K562 (cell line): ENCODE data around the gene MCM9. TPM values are rescaled to one million over a fixed set of nuclear protein-coding genes. Genes with fewer than 3 reads are reported as not detected.

Experiments
- ATAC-seq: fragments of 200-7000 bp; cut with Tn5 transposase; 3 replicates; pipeline ENCODE4 v1.9.1; 2020; ENCODE audit warnings: moderate library complexity
- BruUV-seq: library from RNA; stranded (reverse); fragments of 400-500 nt; replicated peaks from 2 replicates; lab custom pipeline; 2021; lab: Mats Ljungman, UMichigan
- CTCF ChIA-PET: fragments of 300-600 bp; formaldehyde crosslinking; extraction: SDS; loops from one replicate; lab custom pipeline; 2021; ENCODE audit warnings: low intra/inter-chr PET ratio; lab: Yijun Ruan, JAX
- POLR2A ChIA-PET: fragments of 300-600, 350-650 bp; sonication (Branson Sonifier 250); formaldehyde crosslinking; extraction: SDS; loops from one replicate; lab custom pipeline; 2021; ENCODE audit warnings: antibody characterized with exemption, inconsistent platforms; lab: Yijun Ruan, JAX
- DNase-seq, 4 experiments: peaks; one replicate each; pipeline versions ENCODE4 v3.0.0 to v3.0.0-alpha.2; 2011 to 2018; ENCODE audit warnings: low spot score in 3 of 4, mixed read lengths in 3 of 4; ENCODE audit errors: extremely low read depth in 1 of 4
- FAIRE-seq: peaks from 2 replicates; lab custom pipeline; 2011; peaks lifted over from hg19 to GRCh38; lab: Jason Lieb, UNC
- H2AFZ ChIP-seq: 2 replicates; pipeline ENCODE4 v1.6.0; 2011; ENCODE audit warnings: low read depth, low read length, control low read depth, inconsistent platforms
- H3K27ac ChIP-seq: fragments of 200-600 bp; 3 replicates; pipeline ENCODE4 v1.8.0; 2011; ENCODE audit warnings: low read depth, mild to moderate bottlenecking, control low read depth, inconsistent platforms, low read length, moderate library complexity, mixed read lengths; ENCODE audit errors: extremely low read depth
- H3K27me3 ChIP-seq, 2 experiments: fragments of 300-600 bp in 1 of 2; 2 replicates in 1 of 2; 3 replicates in 1 of 2; pipeline versions ENCODE4 v1.6.0 to v1.8.0; 2011; ENCODE audit warnings: inconsistent platforms in 2 of 2, low read length in 2 of 2, mild to moderate bottlenecking in 1 of 2, mixed read lengths in 1 of 2, moderate library complexity in 1 of 2; ENCODE audit not compliant: control insufficient read depth in 2 of 2, insufficient read depth in 2 of 2
- H3K36me3 ChIP-seq: fragments of 300-600 bp; 3 replicates; pipeline ENCODE4 v1.8.0; 2011; ENCODE audit warnings: mild to moderate bottlenecking, low read length, inconsistent platforms; ENCODE audit not compliant: control insufficient read depth, insufficient read depth
- H3K4me1 ChIP-seq, 2 experiments: fragments of 200-600 bp in 1 of 2; replicated peaks in 1 of 2; 2 replicates in 1 of 2; 3 replicates in 1 of 2; pipeline versions ENCODE4 v1.5.1 to v1.8.0; 2011; ENCODE audit warnings: inconsistent platforms in 2 of 2, low read length in 2 of 2, mild to moderate bottlenecking in 1 of 2, mixed read lengths in 1 of 2, moderate library complexity in 1 of 2; ENCODE audit not compliant: control insufficient read depth in 2 of 2, insufficient read depth in 2 of 2
- H3K4me2 ChIP-seq: 2 replicates; pipeline ENCODE4 v1.6.1; 2011; ENCODE audit warnings: low read length, control low read depth, inconsistent platforms, mixed read lengths; ENCODE audit not compliant: insufficient read depth
- H3K4me3 ChIP-seq: fragments of 200-600 bp; sonication (generic), shearing (Covaris generic); 2 replicates; pipeline ENCODE4 v1.5.1; 2016; ENCODE audit warnings: control low read depth, inconsistent platforms
- H3K79me2 ChIP-seq: fragments of 200-600 bp; 3 replicates; pipeline ENCODE4 v1.8.0; 2011; ENCODE audit warnings: low read length, inconsistent platforms; ENCODE audit not compliant: control insufficient read depth, insufficient read depth
- H3K9ac ChIP-seq, 2 experiments: 2 replicates each; pipeline versions ENCODE4 v1.6.0 to v1.6.1; 2011; ENCODE audit warnings: low read depth in 2 of 2, low read length in 2 of 2, control low read depth in 1 of 2, inconsistent platforms in 1 of 2, mild to moderate bottlenecking in 1 of 2, mixed read lengths in 1 of 2; ENCODE audit not compliant: insufficient read depth in 1 of 2
- H3K9me1 ChIP-seq: one replicate; pipeline ENCODE4 v1.6.0; 2011; ENCODE audit warnings: inconsistent platforms, mild to moderate bottlenecking, low read length, moderate library complexity; ENCODE audit not compliant: control insufficient read depth, insufficient read depth
- H3K9me3 ChIP-seq: replicated peaks from 2 replicates; pipeline ENCODE4 v1.5.1; 2011; ENCODE audit warnings: low read depth, low read length, inconsistent platforms; ENCODE audit not compliant: control insufficient read depth, insufficient read depth
- H4K20me1 ChIP-seq: replicated peaks from 2 replicates; pipeline ENCODE4 v1.6.1; 2011; ENCODE audit warnings: low read length, inconsistent platforms, mixed read lengths; ENCODE audit not compliant: control insufficient read depth, insufficient read depth
- CEBPZ ChIP-seq: fragments of 150-350 bp; IDR thresholded peaks from 2 replicates; pipeline ENCODE4 v1.6.1; 2014; ENCODE audit warnings: low read depth, mild to moderate bottlenecking, low read length, borderline replicate concordance
- NRF1 ChIP-seq, 2 experiments: fragments of 450-650 bp; IDR thresholded peaks in 1 of 2; conservative IDR thresholded peaks in 1 of 2; 2 replicates each; pipeline ENCODE4 v1.6.1; 2014; ENCODE audit warnings: mild to moderate bottlenecking in 2 of 2
- PHF8 ChIP-seq: fragments of 200-600 bp; sonication (generic); IDR thresholded peaks from 2 replicates; pipeline ENCODE4 v1.6.1; 2012; ENCODE audit warnings: mixed run types, mild to moderate bottlenecking, inconsistent platforms, low read length, moderate library complexity, borderline replicate concordance
- RBBP5 ChIP-seq: fragments of 200-600 bp; sonication (generic); IDR thresholded peaks from 2 replicates; pipeline ENCODE4 v1.6.1; 2012; ENCODE audit warnings: borderline replicate concordance, mild to moderate bottlenecking, low read length, control low read depth, inconsistent platforms; ENCODE audit not compliant: insufficient read depth, poor library complexity, severe bottlenecking
- SAP30 ChIP-seq: fragments of 200-600 bp; sonication (generic); IDR thresholded peaks from 2 replicates; pipeline ENCODE4 v1.6.1; 2012; ENCODE audit warnings: borderline replicate concordance, low read depth, mild to moderate bottlenecking, moderate library complexity, low read length, control low read depth, inconsistent platforms; ENCODE audit not compliant: insufficient read depth, poor library complexity, severe bottlenecking
- ZBTB1 ChIP-seq: sonication (generic); formaldehyde crosslinking; IDR thresholded peaks from 2 replicates; pipeline ENCODE4 v1.8.1; 2023; ENCODE audit warnings: missing genetic modification reagents, low read depth, mild to moderate bottlenecking, borderline replicate concordance
- WGBS: fragments of 100-300 bp; shearing (Covaris generic); methylation state at CpG from one replicate; pipeline ENCODE4 v1.1.6; 2016; ENCODE audit warnings: low coverage, mixed read lengths; ENCODE audit not compliant: insufficient coverage; ENCODE audit errors: missing lambda C conversion rate; 5-methylcytosine and 5-hydroxymethylcytosine counted together
- in situ Hi-C: fragments of 300-500 bp; cut with MboI; formaldehyde crosslinking; loops from 4 replicates; pipeline ENCODE4 v1.15.0; 2018; ENCODE audit warnings: inconsistent platforms, mixed read lengths
- intact Hi-C: fragments of 100-400 bp; cut with micrococcal nuclease; formaldehyde crosslinking; loops from 2 replicates; pipeline ENCODE4 v1.14.2; 2022
- polyA plus RNA-seq, 8 experiments: library from polyadenylated mRNA; depleted of rRNA in 4 of 8; stranded (reverse) in 5 of 8; unstranded in 3 of 8; fragments of >200 nt; fragmentation: Nextera tagmentation in 2 of 8; fragmentation: Illumina TruSeq in 1 of 8; extraction: Ambion mirVana in 2 of 8; extraction: Trizol in 1 of 8; gene quantifications; 2 replicates each; pipeline versions ENCODE4 v1.2.1 to v1.2.3, GENCODE V29; 2011 to 2014; ENCODE audit warnings: inconsistent platforms in 1 of 8, missing spikeins in 1 of 8
- total RNA-seq, 7 experiments: library from RNA; depleted of rRNA in 6 of 7; stranded (reverse); fragments of >200 nt in 6 of 7; fragmentation: Illumina TruSeq in 2 of 7; extraction: Trizol in 2 of 7; gene quantifications; 2 replicates each; pipeline versions ENCODE4 v1.2.1 to v1.2.3, GENCODE V29; 2011 to 2021; ENCODE audit warnings: low replicate concordance in 1 of 7
- TF ChIP-seq, protein P1 (sequence below), 2 experiments: fragments of 450-650 bp in 1 of 2; IDR thresholded peaks; 2 replicates each; pipeline ENCODE4 v1.6.1; 2011 to 2017; ENCODE audit warnings: low read depth in 2 of 2, antibody characterized with exemption in 1 of 2, borderline replicate concordance in 1 of 2, low read length in 1 of 2, mild to moderate bottlenecking in 1 of 2, mixed read lengths in 1 of 2; ENCODE audit not compliant: control insufficient read depth in 1 of 2
- TF ChIP-seq, protein P2 (sequence below), 2 experiments: fragments of 200-800 bp in 1 of 2; sonication (Bioruptor generic) in 1 of 2; sonication (generic) in 1 of 2; formaldehyde crosslinking in 1 of 2; IDR thresholded peaks in 1 of 2; conservative IDR thresholded peaks in 1 of 2; 2 replicates each; pipeline versions ENCODE4 v1.5.0 to v1.6.1; 2016 to 2020; ENCODE audit warnings: missing compliant biosample characterization in 1 of 2, missing genetic modification characterization in 1 of 2, missing genetic modification reagents in 1 of 2

Gene MCM9
- total and polyA plus RNA-seq, 9 of the 15 experiments (the other 6 are each of a cell fraction or from before 2014, with no cell fraction given), result 4.8 to 16.7 (median 11.6) TPM

DNA sequence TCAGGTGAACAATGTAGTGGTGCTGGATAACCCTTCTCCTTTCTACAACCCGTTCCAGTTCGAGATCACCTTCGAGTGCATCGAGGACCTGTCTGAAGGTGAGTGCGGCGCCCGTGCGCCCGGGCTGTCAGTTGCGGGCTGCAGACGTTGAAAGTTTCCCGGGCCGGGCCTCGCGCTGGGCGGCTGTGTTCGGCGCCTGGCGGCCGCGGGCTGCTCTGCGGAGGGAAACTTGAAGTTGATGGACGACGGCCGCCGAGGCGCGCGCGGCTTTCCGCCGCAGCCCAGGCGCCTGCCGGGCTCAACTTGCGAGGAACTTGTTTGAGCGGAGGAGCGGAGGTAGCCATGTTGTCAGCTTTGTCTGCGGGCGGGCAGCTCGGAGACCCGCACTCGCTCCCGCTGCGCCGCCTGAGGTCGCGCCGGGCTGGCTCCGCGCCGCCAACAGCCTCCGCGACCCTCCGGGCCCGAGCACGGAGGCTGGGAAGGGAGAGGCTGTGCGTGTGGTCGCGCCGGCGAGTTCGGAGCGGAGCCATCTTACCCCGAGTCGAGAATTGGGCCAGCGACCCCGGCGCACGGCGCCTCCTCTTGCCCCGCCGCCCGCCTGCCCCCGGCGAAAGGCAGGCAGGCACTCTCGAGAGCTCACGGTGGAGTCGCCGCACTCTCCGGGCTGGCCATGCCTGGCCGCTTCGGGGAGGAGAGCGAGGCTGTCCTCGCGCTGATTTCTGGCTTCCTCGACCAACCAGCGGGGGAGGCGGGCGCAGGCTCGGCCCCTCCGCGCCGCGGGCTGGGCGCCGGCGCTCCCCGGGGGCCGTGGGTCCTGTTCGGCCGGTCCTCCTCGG lies 40.3 kb downstream of the MCM9 start:
- TSS peak; percentile 69 for BruUV-seq
- CTCF ChIA-PET, result interaction anchor here (0.6 kb wide), 1 partner anchor 230 kb away, joined by 3 read pairs; no protein-coding TSS in a partner anchor
- peak; percentile 63 to 70 (median 67) for DNase-seq
- under 1% methylated on average over 90 of the region's 102 CpGs for WGBS
- peak overlapping the region; percentile 72 for H3K4me3 ChIP-seq
- peak overlapping the region; percentile 95 to 99 for H3K9ac ChIP-seq
- no peak for FAIRE-seq
- peak overlapping the region; percentile 44; the same call in 1 of the 2 replicates for H2AFZ ChIP-seq
- in situ Hi-C loops (no loop called here), intact Hi-C loops (loop anchor here (1.0 to 10.0 kb wide), 6 partner anchors 40 to 453 kb away; partner anchors contain the start of genes CEP85L, FAM184A, MAN1A1 and MCM9)
- H3K9me3 ChIP-seq, result no peaks in the 10 kb centered on the region
- peaks cover 20 to 43% of the 10 kb centered on the region in 2 experiments for H3K4me1 ChIP-seq
- no peaks in the 10 kb centered on the region for H3K27me3 ChIP-seq
- peak; percentile 44 for ATAC-seq
- peak overlapping the region; percentile 93 for H3K4me2 ChIP-seq
- H3K9me1 ChIP-seq, result no peaks in the 10 kb centered on the region
- H3K27ac ChIP-seq, result peak overlapping the region; percentile 93
- H3K79me2 ChIP-seq, result peaks cover 88% of the 10 kb centered on the region
- H4K20me1 ChIP-seq, result no peaks in the 10 kb centered on the region
- peaks cover 24% of the 10 kb centered on the region for H3K36me3 ChIP-seq
- POLR2A ChIA-PET, result interaction anchor here (0.8 to 4.0 kb wide), 6 partner anchors 10 to 212 kb away, joined by 3 to 24 read pairs (median 4); partner anchors contain the start of gene MCM9
- TF ChIP-seq RBBP5 (peak; percentile 88), PHF8 (peak; percentile 36; the same call in 1 of the 2 replicates), NRF1 (conservative IDR thresholded peaks at IDR 0.05 in 1 of 2, IDR thresholded peaks at IDR 0.05 in 1 of 2) (peak in 1 of 2 experiments; percentile 81; a peak in 1 of 4 replicates), ZBTB1 (CRISPR knock-in tag) (no peak), CEBPZ (0 out of 2 replicates have a peak, but pooled peaks have one; percentile 7), SAP30 (peak; percentile 33)
- TF ChIP-seq, protein P1, sequence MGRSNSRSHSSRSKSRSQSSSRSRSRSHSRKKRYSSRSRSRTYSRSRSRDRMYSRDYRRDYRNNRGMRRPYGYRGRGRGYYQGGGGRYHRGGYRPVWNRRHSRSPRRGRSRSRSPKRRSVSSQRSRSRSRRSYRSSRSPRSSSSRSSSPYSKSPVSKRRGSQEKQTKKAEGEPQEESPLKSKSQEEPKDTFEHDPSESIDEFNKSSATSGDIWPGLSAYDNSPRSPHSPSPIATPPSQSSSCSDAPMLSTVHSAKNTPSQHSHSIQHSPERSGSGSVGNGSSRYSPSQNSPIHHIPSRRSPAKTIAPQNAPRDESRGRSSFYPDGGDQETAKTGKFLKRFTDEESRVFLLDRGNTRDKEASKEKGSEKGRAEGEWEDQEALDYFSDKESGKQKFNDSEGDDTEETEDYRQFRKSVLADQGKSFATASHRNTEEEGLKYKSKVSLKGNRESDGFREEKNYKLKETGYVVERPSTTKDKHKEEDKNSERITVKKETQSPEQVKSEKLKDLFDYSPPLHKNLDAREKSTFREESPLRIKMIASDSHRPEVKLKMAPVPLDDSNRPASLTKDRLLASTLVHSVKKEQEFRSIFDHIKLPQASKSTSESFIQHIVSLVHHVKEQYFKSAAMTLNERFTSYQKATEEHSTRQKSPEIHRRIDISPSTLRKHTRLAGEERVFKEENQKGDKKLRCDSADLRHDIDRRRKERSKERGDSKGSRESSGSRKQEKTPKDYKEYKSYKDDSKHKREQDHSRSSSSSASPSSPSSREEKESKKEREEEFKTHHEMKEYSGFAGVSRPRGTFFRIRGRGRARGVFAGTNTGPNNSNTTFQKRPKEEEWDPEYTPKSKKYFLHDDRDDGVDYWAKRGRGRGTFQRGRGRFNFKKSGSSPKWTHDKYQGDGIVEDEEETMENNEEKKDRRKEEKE (IDR thresholded peaks at IDR 0.05; ENCODE audit: borderline replicate concordance in 1 of 2, control insufficient read depth in 1 of 2, low read depth in 2 of 2, low read length in 1 of 2), result no peak
- TF ChIP-seq, protein P2, sequence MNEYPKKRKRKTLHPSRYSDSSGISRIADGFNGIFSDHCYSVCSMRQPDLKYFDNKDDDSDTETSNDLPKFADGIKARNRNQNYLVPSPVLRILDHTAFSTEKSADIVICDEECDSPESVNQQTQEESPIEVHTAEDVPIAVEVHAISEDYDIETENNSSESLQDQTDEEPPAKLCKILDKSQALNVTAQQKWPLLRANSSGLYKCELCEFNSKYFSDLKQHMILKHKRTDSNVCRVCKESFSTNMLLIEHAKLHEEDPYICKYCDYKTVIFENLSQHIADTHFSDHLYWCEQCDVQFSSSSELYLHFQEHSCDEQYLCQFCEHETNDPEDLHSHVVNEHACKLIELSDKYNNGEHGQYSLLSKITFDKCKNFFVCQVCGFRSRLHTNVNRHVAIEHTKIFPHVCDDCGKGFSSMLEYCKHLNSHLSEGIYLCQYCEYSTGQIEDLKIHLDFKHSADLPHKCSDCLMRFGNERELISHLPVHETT (CRISPR knock-in tag; conservative IDR thresholded peaks at IDR 0.05 in 1 of 2, IDR thresholded peaks at IDR 0.05 in 1 of 2), result peak in 1 of 2 experiments; percentile 47; a peak in 1 of 4 replicates
